Activated gamma-delta T cell treated with anti-CD3 and anti-CD28 coated beads, Interleukin-2, amount 50 U/mL, for 16 hours (primary cell): ENCODE data around the gene C2orf49.
A peak's percentile ranks its signal among the peaks of the same experiment; 100 is the strongest.

Experiments used
- DNase-seq: peaks from one replicate; pipeline ENCODE4 v3.0.0-alpha.2; 2020; ENCODE audit warnings: low read depth

C2orf49 gene

GRCh38 chr2:105383432-105384166, 46.3 kb downstream of the C2orf49 start:
- DNase-seq = no peak

- no peak for DNase-seq
These were observed 46.9 kb downstream of the C2orf49 start for GRCh38 chr2:105384216-105384615.

- DNase-seq = no peak
These were observed 47.5 kb downstream of the C2orf49 start for GRCh38 chr2:105384861-105385260.

GRCh38 chr2:105385731-105386540, 48.6 kb downstream of the C2orf49 start:
- DNase-seq = no peak

GRCh38 chr2:105387225-105387624, 49.9 kb downstream of the C2orf49 start:
- DNase-seq = no peak

- no peak for DNase-seq
These were observed 51.6 kb downstream of the C2orf49 start for GRCh38 chr2:105388971-105389381.

- no peak for DNase-seq
These were observed 53.1 kb downstream of the C2orf49 start for GRCh38 chr2:105390454-105390853.

GRCh38 chr2:105391058-105391627, 53.8 kb downstream of the C2orf49 start:
- no peak for DNase-seq

GRCh38 chr2:105391763-105392662, 54.7 kb downstream of the C2orf49 start:
- no peak for DNase-seq

GRCh38 chr2:105393373-105394055, 56.2 kb downstream of the C2orf49 start:
- DNase-seq = no peak

- no peak for DNase-seq
These were observed 57.7 kb downstream of the C2orf49 start for GRCh38 chr2:105394951-105395611.

GRCh38 chr2:105395691-105396090, 58.4 kb downstream of the C2orf49 start:
- no peak for DNase-seq

- no peak for DNase-seq
These were observed 59.1 kb downstream of the C2orf49 start for GRCh38 chr2:105396254-105397024.

- DNase-seq = no peak
These were observed 59.8 kb downstream of the C2orf49 start for GRCh38 chr2:105397025-105397722.

GRCh38 chr2:105397953-105398335, 60.6 kb downstream of the C2orf49 start:
- no peak for DNase-seq

GRCh38 chr2:105398336-105399206, 61.2 kb downstream of the C2orf49 start, which contains the start of gene FHL2:
Gene FHL2, minus strand, starts transcription at chr2:105399051. Its CDS starts 12,535 bp downstream, at chr2:105386516.
- DNase-seq = peak; percentile 45
